ENCODE results near the gene NAPA.
A peak's percentile ranks its signal among the peaks of the same experiment; 100 is the strongest.

Gene NAPA

GRCh38 chr19:47514869-47515588 is at the start of gene NAPA:
NAPA (minus strand) TSS chr19:47515063; CDS start chr19:47514940, 123 bp downstream.
- Histone ChIP-seq H3K4me3 (replicated peaks; ENCODE audit: low read depth, low read length) (peak within 1 kb of the TSS; percentile 100), H3K36me3 (ENCODE audit: control insufficient read depth, insufficient read depth, low read length) (peaks cover 10% of the 10 kb centered on the region), H3K27me3 (replicated peaks; ENCODE audit: control insufficient read depth, insufficient read depth, low read length) (no peaks in the 10 kb centered on the region)
- peak; percentile 100 for DNase-seq (ENCODE audit: extremely low read depth, insufficient read length)
- no peak for TF ChIP-seq CTCF (IDR thresholded peaks at IDR 0.05; ENCODE audit: insufficient read depth, low read length, poor library complexity, severe bottlenecking)

GRCh38 chr19:47564081-47564480 is 49.2 kb upstream of the NAPA start:
- Histone ChIP-seq H3K4me3 (replicated peaks; ENCODE audit: low read depth, low read length) (no peak overlapping the region), H3K27me3 (replicated peaks; ENCODE audit: control insufficient read depth, insufficient read depth, low read length) (peaks cover 2% of the 10 kb centered on the region; the same call in 1 of the 2 replicates), H3K36me3 (ENCODE audit: control insufficient read depth, insufficient read depth, low read length) (no peaks in the 10 kb centered on the region)
- no peak for TF ChIP-seq CTCF (IDR thresholded peaks at IDR 0.05; ENCODE audit: insufficient read depth, low read length, poor library complexity, severe bottlenecking)
- DNase-seq (ENCODE audit: extremely low read depth, insufficient read length), result no peak

- no peak for TF ChIP-seq CTCF (IDR thresholded peaks at IDR 0.05; ENCODE audit: insufficient read depth, low read length, poor library complexity, severe bottlenecking)
- no peak for DNase-seq (ENCODE audit: extremely low read depth, insufficient read length)
- peaks cover 2% of the 10 kb centered on the region; the same call in 1 of the 2 replicates for H3K27me3 ChIP-seq (replicated peaks; ENCODE audit: control insufficient read depth, insufficient read depth, low read length)
- H3K4me3 ChIP-seq (replicated peaks; ENCODE audit: low read depth, low read length), result no peak overlapping the region
- no peaks in the 10 kb centered on the region for H3K36me3 ChIP-seq (ENCODE audit: control insufficient read depth, insufficient read depth, low read length)
Measured at GRCh38 chr19:47561440-47562057, 46.7 kb upstream of the NAPA start.

- H3K4me3 ChIP-seq (replicated peaks; ENCODE audit: low read depth, low read length), result no peak overlapping the region
- no peaks in the 10 kb centered on the region for H3K36me3 ChIP-seq (ENCODE audit: control insufficient read depth, insufficient read depth, low read length)
- TF ChIP-seq CTCF (IDR thresholded peaks at IDR 0.05; ENCODE audit: insufficient read depth, low read length, poor library complexity, severe bottlenecking), result no peak
- peaks cover 2% of the 10 kb centered on the region; the same call in 1 of the 2 replicates for H3K27me3 ChIP-seq (replicated peaks; ENCODE audit: control insufficient read depth, insufficient read depth, low read length)
- no peak for DNase-seq (ENCODE audit: extremely low read depth, insufficient read length)
Measured at GRCh38 chr19:47560999-47561398, 46.1 kb upstream of the NAPA start.

GRCh38 chr19:47550129-47550528 is 35.3 kb upstream of the NAPA start:
- no peaks in the 10 kb centered on the region for H3K36me3 ChIP-seq (ENCODE audit: control insufficient read depth, insufficient read depth, low read length)
- DNase-seq (ENCODE audit: extremely low read depth, insufficient read length), result no peak
- H3K27me3 ChIP-seq (replicated peaks; ENCODE audit: control insufficient read depth, insufficient read depth, low read length), result no peaks in the 10 kb centered on the region
- no peak overlapping the region for H3K4me3 ChIP-seq (replicated peaks; ENCODE audit: low read depth, low read length)
- no peak for TF ChIP-seq CTCF (IDR thresholded peaks at IDR 0.05; ENCODE audit: insufficient read depth, low read length, poor library complexity, severe bottlenecking)
